Panc1 (cell line): ENCODE data around the gene MAGI1. TPM values are rescaled to one million over a fixed set of nuclear protein-coding genes. Genes with fewer than 3 reads are reported as not detected.

Experiments used
- ATAC-seq: fragments of 200-7000 bp; cut with Tn5 transposase; 2 replicates; pipeline ENCODE4 v1.9.1; 2020; ENCODE audit warnings: mild to moderate bottlenecking, moderate library complexity
- BruUV-seq: library from RNA; stranded (reverse); fragments of 400-500 nt; replicated peaks from 2 replicates; lab custom pipeline; 2021; lab: Mats Ljungman, UMichigan
- CTCF ChIA-PET: fragments of 300-600 bp; sonication (Branson Sonifier 250); formaldehyde crosslinking; loops from one replicate; lab custom pipeline; 2022; ENCODE audit warnings: antibody characterized with exemption; lab: Charles Lee
- POLR2A ChIA-PET: fragments of 300-600 bp; sonication (Branson Sonifier 250); formaldehyde crosslinking; loops from one replicate; lab custom pipeline; 2022; ENCODE audit warnings: antibody characterized with exemption; lab: Charles Lee
- DNase-seq: peaks from one replicate; pipeline ENCODE4 v3.0.0-alpha.2; 2010; ENCODE audit warnings: low read depth, low spot score
- H3K27ac ChIP-seq: 2 replicates; pipeline ENCODE4 v1.5.1; 2011; ENCODE audit warnings: mild to moderate bottlenecking, low read length, inconsistent platforms
- H3K27me3 ChIP-seq: fragments of 200-500 bp; sonication (Bioruptor generic); 2 replicates; pipeline ENCODE4 v1.6.0; 2014; ENCODE audit warnings: low read length, inconsistent platforms; ENCODE audit not compliant: control insufficient read depth, insufficient read depth
- H3K36me3 ChIP-seq: fragments of 200-500 bp; sonication (Bioruptor generic); 2 replicates; pipeline ENCODE4 v1.5.1; 2014; ENCODE audit warnings: inconsistent platforms, mild to moderate bottlenecking, low read length, moderate library complexity; ENCODE audit not compliant: control insufficient read depth, insufficient read depth
- H3K4me1 ChIP-seq: 2 replicates; pipeline ENCODE4 v1.5.1; 2011; ENCODE audit warnings: inconsistent platforms, mild to moderate bottlenecking, low read length, moderate library complexity; ENCODE audit not compliant: control insufficient read depth, insufficient read depth
- H3K4me3 ChIP-seq, 2 experiments: 2 replicates each; pipeline ENCODE4 v1.5.1; 2011 to 2012; ENCODE audit warnings: low read depth in 2 of 2, low read length in 2 of 2, mild to moderate bottlenecking in 2 of 2, inconsistent platforms in 1 of 2, moderate library complexity in 1 of 2
- H3K9me3 ChIP-seq: fragments of 200-500 bp; sonication (Bioruptor generic); 2 replicates; pipeline ENCODE4 v1.5.1; 2014; ENCODE audit warnings: low read depth, mild to moderate bottlenecking, inconsistent platforms, low read length, moderate library complexity; ENCODE audit not compliant: control insufficient read depth, insufficient read depth
- POLR2AphosphoS5 ChIP-seq: IDR thresholded peaks from 2 replicates; pipeline ENCODE4 v1.6.1; 2012; ENCODE audit warnings: mild to moderate bottlenecking, low read depth, low read length, moderate library complexity
- SIN3A ChIP-seq: IDR thresholded peaks from 2 replicates; pipeline ENCODE4 v1.6.1; 2012; ENCODE audit warnings: low read depth, mild to moderate bottlenecking, low read length, moderate library complexity, borderline replicate concordance; ENCODE audit not compliant: insufficient read depth
- TCF7L2 ChIP-seq: IDR thresholded peaks from 2 replicates; pipeline ENCODE4 v1.6.1; 2011; ENCODE audit warnings: mild to moderate bottlenecking, low read depth, low read length, inconsistent platforms
- in situ Hi-C: cut with HindIII; loops from 2 replicates; pipeline ENCODE4 v1.10.0; 2016; ENCODE audit warnings: low sequenced_read_pairs, low pct_unique_long_range_greater_than_20kb
- intact Hi-C: fragments of 100-400 bp; cut with micrococcal nuclease; formaldehyde crosslinking; loops from one replicate; pipeline ENCODE4 v1.10.0; 2022; ENCODE audit not compliant: unreplicated experiment
- total RNA-seq: library from RNA; stranded (reverse); gene quantifications from one replicate; pipeline ENCODE4 v1.2.1, GENCODE V29; 2021; ENCODE audit not compliant: unreplicated experiment
- TF ChIP-seq, protein P1 (sequence below), 2 experiments: IDR thresholded peaks; 2 replicates each; pipeline ENCODE4 v1.6.1; 2011 to 2012; ENCODE audit warnings: low read depth in 2 of 2, control low read depth in 1 of 2, low read length in 1 of 2, mild to moderate bottlenecking in 1 of 2, moderate library complexity in 1 of 2; ENCODE audit not compliant: insufficient read depth in 1 of 2
- TF ChIP-seq, protein P2 (sequence below): fragments of 450-650 bp; IDR thresholded peaks from 2 replicates; pipeline ENCODE4 v1.5.1; 2017; ENCODE audit warnings: mild to moderate bottlenecking

MAGI1 gene
- total RNA-seq, 1 experiment from 2014 or later, result 9.5 TPM

DNA sequence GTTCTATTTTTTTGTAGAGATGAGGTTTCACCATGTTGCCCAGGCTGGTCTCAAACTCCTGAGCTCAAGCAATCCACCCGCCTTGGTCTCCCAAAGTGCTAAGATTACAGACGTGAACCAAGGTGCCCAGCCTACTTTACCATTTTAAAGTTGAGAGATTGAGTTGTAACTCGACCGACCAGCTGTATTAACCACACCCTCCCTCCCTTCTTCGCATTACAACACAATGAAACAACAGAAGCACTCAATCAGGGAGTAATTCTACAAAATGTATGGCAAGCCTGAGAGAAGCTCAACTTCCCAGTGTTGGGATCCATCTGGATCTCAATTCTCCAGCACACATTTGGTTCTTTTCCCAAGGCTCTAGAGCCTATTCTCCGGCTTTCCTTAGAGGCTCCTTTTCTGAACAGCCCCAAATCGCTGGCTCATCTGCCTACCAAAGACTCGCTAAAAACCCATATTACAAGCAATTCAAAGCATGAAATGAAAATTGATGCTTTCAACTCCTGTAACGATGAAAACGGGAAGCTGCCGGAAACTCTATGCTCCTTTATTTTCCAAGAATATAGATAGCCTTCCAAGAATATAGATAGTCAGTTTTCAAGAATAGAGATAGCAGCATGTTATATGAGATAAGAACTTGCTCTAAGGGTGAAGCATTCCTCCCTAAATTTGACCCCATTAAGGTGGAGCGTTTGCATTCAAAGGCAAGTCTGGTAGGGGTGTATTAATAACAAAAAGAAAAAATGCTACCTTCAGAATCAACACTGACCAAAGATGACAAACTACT is 450.9 kb downstream of the MAGI1 start:
- ATAC-seq, result no peak
- H3K4me1 ChIP-seq, result no peaks in the 10 kb centered on the region
- no peaks in the 10 kb centered on the region for H3K36me3 ChIP-seq
- ChIA-PET CTCF (no interaction called here), POLR2A (no interaction called here)
- no peak overlapping the region for H3K27ac ChIP-seq
- no peaks in the 10 kb centered on the region for H3K27me3 ChIP-seq
- no peaks in the 10 kb centered on the region for H3K9me3 ChIP-seq
- intact Hi-C loops, result no loop called here
- TF ChIP-seq SIN3A (no peak), POLR2AphosphoS5 (no peak), TCF7L2 (no peak)
- TF ChIP-seq, protein P1, sequence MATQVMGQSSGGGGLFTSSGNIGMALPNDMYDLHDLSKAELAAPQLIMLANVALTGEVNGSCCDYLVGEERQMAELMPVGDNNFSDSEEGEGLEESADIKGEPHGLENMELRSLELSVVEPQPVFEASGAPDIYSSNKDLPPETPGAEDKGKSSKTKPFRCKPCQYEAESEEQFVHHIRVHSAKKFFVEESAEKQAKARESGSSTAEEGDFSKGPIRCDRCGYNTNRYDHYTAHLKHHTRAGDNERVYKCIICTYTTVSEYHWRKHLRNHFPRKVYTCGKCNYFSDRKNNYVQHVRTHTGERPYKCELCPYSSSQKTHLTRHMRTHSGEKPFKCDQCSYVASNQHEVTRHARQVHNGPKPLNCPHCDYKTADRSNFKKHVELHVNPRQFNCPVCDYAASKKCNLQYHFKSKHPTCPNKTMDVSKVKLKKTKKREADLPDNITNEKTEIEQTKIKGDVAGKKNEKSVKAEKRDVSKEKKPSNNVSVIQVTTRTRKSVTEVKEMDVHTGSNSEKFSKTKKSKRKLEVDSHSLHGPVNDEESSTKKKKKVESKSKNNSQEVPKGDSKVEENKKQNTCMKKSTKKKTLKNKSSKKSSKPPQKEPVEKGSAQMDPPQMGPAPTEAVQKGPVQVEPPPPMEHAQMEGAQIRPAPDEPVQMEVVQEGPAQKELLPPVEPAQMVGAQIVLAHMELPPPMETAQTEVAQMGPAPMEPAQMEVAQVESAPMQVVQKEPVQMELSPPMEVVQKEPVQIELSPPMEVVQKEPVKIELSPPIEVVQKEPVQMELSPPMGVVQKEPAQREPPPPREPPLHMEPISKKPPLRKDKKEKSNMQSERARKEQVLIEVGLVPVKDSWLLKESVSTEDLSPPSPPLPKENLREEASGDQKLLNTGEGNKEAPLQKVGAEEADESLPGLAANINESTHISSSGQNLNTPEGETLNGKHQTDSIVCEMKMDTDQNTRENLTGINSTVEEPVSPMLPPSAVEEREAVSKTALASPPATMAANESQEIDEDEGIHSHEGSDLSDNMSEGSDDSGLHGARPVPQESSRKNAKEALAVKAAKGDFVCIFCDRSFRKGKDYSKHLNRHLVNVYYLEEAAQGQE (IDR thresholded peaks at IDR 0.05; ENCODE audit: insufficient read depth in 1 of 2, low read depth in 2 of 2, low read length in 1 of 2), result no peak
- TF ChIP-seq, protein P2, sequence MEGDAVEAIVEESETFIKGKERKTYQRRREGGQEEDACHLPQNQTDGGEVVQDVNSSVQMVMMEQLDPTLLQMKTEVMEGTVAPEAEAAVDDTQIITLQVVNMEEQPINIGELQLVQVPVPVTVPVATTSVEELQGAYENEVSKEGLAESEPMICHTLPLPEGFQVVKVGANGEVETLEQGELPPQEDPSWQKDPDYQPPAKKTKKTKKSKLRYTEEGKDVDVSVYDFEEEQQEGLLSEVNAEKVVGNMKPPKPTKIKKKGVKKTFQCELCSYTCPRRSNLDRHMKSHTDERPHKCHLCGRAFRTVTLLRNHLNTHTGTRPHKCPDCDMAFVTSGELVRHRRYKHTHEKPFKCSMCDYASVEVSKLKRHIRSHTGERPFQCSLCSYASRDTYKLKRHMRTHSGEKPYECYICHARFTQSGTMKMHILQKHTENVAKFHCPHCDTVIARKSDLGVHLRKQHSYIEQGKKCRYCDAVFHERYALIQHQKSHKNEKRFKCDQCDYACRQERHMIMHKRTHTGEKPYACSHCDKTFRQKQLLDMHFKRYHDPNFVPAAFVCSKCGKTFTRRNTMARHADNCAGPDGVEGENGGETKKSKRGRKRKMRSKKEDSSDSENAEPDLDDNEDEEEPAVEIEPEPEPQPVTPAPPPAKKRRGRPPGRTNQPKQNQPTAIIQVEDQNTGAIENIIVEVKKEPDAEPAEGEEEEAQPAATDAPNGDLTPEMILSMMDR, result no peak
- no peak for DNase-seq
- H3K4me3 ChIP-seq, result no peak overlapping the region
- in situ Hi-C loops, result no loop called here
- no TSS peak for BruUV-seq

DNA sequence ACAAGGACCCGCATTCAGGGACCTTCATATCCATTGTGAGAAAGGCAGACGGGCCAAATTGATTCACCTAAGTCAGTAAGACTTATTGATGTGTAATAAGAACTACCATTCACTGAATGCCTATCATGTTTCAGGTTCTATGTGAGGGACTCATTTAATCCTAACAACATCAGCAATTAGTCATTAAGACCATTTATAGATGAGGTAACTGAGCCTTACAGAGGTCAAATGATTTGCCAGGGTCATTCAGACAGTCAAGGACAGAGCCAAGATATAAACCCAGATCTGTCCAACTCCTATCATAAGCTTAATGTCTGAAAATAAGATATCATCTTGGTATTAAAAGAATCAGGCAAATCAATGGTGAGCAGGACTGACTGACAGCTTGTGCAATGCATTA is 453.8 kb downstream of the MAGI1 start:
- CTCF ChIA-PET, result no interaction called here
- H3K27ac ChIP-seq, result no peak overlapping the region
- H3K4me3 ChIP-seq, result no peak overlapping the region
- DNase-seq, result no peak
- in situ Hi-C loops, result no loop called here
- no peaks in the 10 kb centered on the region for H3K9me3 ChIP-seq
- H3K4me1 ChIP-seq, result no peaks in the 10 kb centered on the region
- BruUV-seq, result no TSS peak
- POLR2A ChIA-PET, result no interaction called here
- no peaks in the 10 kb centered on the region for H3K36me3 ChIP-seq
- H3K27me3 ChIP-seq, result no peaks in the 10 kb centered on the region
- no peak for ATAC-seq
- TF ChIP-seq, protein P1 (IDR thresholded peaks at IDR 0.05; ENCODE audit: insufficient read depth in 1 of 2, low read depth in 2 of 2, low read length in 1 of 2), result no peak
- no peak for TF ChIP-seq SIN3A
- TF ChIP-seq TCF7L2, result no peak
- TF ChIP-seq, protein P2, result no peak
- TF ChIP-seq POLR2AphosphoS5, result no peak
- intact Hi-C loops, result no loop called here
